HPDE6-E6E7 (cell line): Measurements from ENCODE around the gene TRABD2B.

Experiments used
- DNase-seq: peaks from one replicate; pipeline ENCODE4 v3.0.0; 2011; ENCODE audit warnings: missing footprints; ENCODE audit errors: extremely low spot score

TRABD2B gene

GRCh38 chr1:48022306-48022705, 25.1 kb upstream of the TRABD2B start:
- no peak for DNase-seq

- no peak for DNase-seq
These were observed 24.6 kb upstream of the TRABD2B start for GRCh38 chr1:48021792-48022191.

GRCh38 chr1:48019714-48020315, 22.6 kb upstream of the TRABD2B start:
- no peak for DNase-seq

GRCh38 chr1:48018799-48019198, 21.6 kb upstream of the TRABD2B start:
- DNase-seq, result peak; percentile 27

- no peak for DNase-seq
These were observed 20.5 kb upstream of the TRABD2B start for GRCh38 chr1:48017716-48018115.

- DNase-seq, result no peak
These were observed 19.3 kb upstream of the TRABD2B start for GRCh38 chr1:48016515-48016914.

GRCh38 chr1:48013270-48013669, 16.1 kb upstream of the TRABD2B start:
- DNase-seq, result no peak

- DNase-seq, result no peak
These were observed 9.9 kb upstream of the TRABD2B start for GRCh38 chr1:48007047-48007446.

GRCh38 chr1:48006264-48006663, 9.1 kb upstream of the TRABD2B start:
- no peak for DNase-seq

GRCh38 chr1:48005253-48006117, 8.3 kb upstream of the TRABD2B start:
- no peak for DNase-seq

GRCh38 chr1:48003741-48004531, 6.8 kb upstream of the TRABD2B start:
- DNase-seq, result no peak

- DNase-seq, result no peak
These were observed 5.0 kb upstream of the TRABD2B start for GRCh38 chr1:48002142-48002541.

GRCh38 chr1:48001696-48002095, 4.5 kb upstream of the TRABD2B start:
- no peak for DNase-seq

- no peak for DNase-seq
These were observed 3.7 kb upstream of the TRABD2B start for GRCh38 chr1:48000883-48001282.

- no peak for DNase-seq
These were observed 1.9 kb upstream of the TRABD2B start for GRCh38 chr1:47999097-47999496.

GRCh38 chr1:47998396-47998990, 1.3 kb upstream of the TRABD2B start:
- no peak for DNase-seq

GRCh38 chr1:47996406-47997226, 569 bp downstream of the TRABD2B start:
- DNase-seq, result no peak

- no peak for DNase-seq
These were observed 1.2 kb downstream of the TRABD2B start for GRCh38 chr1:47996060-47996405.

GRCh38 chr1:47995306-47996050, 1.7 kb downstream of the TRABD2B start:
- DNase-seq, result no peak

- no peak for DNase-seq
These were observed 3.1 kb downstream of the TRABD2B start for GRCh38 chr1:47993881-47994625.
